ENCODE measurements around the gene HRAS.
"Not testable (repeated sequence)": the region's sequence is repeated elsewhere in the genome, so short reads cannot be mapped to it uniquely, and the experiment has no call there.

The HRAS gene

DNA sequence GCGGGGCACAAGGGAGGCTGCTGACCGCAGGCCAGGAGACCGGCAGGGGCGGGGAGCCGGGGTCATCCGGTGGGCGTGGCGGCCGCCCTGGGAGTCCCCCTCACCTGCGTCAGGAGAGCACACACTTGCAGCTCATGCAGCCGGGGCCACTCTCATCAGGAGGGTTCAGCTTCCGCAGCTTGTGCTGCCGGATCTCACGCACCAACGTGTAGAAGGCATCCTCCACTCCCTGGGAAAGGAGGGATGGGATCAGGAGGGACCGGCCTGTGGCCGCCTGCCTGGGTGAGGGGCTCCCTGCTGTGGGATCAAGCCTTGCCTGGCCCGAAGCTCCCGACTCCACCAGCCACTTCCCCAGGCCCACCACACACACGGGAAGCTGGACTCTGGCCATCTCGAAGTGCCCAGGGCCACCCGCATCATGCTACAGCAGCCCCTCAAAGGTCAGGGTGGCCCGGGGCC is 2.8 kb downstream of the HRAS start:
- DNase-seq = no peak

DNA sequence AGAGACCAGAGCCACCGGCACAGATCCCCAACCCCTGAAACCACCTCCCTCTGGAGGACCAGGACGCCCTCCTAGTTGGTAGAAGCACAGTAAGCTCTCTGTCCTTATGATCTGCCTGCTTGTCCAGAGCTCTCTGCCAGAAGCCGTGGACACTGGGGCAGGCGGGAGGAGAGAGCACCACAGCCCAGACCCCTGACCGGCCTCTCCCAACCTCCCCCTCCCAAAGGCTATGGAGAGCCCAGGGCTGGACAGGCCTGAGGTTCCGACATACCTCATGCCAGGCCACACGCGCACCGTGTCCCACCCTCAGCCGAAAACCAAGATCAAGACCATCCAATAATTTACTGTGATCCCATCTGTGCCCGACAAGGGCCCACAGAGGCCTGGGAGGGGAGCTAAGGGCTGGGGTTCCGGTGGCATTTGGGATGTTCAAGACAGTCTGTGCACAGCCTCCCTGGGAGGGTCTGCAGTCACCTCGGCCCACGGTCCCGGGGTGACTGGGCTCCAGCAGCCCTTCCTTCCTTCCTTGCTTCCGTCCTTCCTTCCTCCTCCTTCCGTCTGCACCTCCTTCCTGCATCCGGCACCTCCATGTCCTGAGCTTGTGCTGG is 3.4 kb downstream of the HRAS start:
- no peak for DNase-seq

DNA sequence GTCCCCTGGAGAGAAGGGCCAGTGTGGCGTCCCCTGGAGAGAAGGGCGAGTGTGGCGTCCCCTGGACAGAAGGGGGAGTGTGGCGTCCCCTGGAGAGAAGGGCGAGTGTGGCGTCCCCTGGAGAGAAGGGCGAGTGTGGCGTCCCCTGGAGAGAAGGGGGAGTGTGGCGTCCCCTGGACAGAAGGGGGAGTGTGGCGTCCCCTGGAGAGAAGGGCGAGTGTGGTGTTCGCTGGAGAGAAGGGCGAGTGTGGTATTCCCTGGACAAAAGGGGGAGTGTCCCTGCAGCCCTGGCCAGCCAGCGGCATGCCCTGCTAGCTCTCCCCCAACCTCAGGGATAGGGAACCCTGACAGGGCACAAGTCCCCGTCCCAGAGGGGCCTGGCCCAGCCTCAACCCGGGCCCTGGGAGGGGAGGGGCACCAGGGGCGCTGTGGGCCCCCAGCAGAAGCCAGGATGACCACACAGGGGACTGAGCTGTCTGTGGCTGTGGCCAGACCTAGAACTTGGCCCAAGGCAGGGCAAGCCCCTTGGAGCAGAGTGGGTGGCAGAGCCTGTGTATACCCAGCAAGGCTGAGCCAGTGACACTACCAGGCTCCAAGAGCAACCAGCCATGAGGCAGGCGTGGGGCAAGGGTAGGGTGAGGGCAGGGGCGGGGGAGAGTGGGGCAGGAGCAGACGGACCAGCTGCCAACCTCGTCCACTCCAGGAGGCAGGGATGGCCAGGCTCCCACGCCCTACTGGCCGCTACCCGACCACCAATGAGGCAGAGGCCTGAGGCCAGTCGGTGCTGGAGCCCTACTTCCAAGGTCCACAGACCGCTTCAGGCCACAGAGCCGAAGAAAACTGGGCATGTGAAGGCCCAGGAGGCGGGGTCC is 4.2 kb downstream of the HRAS start:
- DNase-seq = no peak

DNA sequence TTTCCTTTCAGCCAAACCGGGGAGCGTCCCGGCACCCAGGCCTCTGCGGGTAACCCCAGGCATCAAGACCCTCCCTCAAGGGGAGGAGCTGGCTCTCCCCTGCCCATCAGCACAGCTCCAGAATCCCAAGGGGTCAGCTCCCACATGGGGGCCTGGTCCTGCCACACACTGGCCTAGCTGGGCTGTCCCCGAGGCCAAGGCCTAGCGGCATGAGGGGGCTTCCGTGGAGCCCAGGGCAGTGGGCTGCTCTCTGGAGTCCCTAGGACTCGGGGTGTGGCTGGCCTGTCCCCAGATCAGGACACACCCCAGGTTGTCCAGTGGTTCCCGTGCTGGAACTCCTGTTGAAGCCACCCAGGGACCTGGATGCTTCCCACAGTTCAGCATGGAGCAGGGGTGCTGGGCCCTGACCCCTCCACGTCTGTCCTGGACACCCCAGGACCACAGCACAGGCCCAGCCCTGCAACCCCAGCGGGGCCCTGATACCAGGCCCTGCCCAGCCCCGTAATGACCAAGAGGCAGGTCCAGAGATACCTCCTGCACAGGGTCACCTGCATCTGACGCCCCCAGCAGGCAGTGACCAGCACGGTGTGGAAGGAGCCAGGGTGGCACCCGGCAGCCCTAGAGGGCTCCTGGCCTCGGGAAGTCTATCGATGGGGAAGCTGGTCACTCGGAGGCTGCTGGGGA is 5.5 kb downstream of the HRAS start:
- no peak for DNase-seq

DNA sequence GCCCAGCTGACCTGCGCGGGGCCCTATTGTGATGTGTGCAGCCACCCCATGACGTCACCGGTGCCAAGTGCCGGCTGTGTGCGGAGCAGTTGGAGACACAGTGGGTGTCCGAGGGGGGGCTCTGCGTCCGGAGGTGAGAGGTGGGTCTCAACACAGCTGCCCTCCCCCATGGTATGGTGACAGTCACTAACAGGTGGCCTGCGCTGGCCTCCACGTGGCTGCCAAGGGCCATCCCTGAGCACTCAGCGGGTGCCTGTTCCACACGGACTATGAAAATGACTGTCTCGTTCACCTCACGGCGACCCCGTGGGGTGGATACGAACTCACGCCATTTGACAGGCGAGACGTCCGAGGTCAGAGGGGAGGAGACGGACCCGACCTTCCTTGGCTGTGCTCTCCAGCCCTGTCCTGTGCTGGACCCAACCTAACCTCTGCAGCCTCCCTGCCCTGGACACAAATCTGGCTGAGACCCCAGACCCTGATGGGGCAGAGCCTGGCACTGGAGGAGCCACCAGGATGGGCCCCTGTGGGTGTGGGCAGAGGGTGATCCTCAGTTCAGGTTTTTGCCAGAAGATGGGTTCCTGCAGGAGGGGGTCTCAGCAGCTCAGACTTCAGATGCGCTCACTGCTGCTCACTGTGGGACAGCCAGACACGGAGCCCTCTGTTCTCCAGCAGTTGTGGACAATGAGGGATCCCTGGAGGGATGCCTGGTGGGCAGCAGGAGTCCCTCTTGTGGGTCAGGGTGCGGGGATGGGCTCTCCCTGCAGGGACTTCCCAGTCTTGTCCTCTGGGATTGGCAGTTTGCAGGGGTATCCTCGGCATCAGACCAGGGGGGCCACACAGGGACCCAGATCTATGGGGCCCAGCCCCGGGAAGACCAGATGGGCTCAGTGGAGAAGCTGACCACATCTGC is 6.3 kb downstream of the HRAS start:
- DNase-seq = no peak

DNA sequence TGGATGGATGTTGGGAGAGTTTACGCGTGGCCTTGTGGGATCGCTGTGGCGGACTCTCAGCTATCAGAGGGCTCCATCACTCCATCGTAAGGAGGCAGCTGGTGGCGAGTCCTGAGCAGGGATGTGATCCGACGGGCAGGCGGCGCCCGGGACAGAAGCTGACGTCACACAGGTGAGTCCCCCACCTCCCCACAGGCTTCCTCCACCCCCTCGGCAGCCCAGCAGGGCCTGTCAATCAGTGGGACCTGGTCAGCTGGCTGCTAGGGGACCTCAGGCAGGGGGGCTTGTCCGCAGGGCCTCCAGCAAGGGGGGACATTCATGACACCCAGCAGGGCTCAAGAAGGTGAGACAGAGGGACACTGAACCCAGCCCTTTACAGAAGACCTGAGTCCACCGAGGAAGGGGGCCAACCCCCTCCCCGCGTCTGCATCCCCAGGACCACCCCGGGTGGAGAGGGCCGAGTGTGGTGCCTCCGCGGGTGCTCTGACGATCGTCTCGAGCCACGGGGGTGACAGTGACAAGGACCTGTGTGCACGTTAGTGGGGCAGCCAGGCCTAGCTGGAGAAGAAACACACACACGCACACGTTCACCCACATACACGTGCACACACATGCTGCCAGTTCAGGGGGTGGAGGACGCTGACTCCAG is 7.1 kb downstream of the HRAS start:
- no peak for DNase-seq

DNA sequence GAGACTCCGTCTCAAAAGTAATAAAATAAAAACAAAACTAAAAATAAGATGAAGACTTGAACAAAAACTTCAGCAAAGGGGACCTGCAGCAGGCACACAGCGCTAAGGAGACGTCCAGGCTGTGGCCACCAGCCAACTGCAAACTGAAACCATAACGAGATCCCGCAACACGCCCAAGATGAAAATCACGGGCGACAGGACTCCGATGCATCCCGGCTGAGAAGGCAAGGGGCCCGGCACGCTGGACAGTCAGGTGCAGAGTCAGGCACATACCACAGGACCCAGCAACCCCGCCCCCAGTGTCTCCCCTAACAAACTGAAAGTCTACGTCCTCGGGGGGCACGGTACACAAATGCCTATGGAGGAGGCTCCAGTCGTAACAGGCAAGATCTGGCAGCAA is 9.2 kb downstream of the HRAS start:
- DNase-seq = no peak

DNA sequence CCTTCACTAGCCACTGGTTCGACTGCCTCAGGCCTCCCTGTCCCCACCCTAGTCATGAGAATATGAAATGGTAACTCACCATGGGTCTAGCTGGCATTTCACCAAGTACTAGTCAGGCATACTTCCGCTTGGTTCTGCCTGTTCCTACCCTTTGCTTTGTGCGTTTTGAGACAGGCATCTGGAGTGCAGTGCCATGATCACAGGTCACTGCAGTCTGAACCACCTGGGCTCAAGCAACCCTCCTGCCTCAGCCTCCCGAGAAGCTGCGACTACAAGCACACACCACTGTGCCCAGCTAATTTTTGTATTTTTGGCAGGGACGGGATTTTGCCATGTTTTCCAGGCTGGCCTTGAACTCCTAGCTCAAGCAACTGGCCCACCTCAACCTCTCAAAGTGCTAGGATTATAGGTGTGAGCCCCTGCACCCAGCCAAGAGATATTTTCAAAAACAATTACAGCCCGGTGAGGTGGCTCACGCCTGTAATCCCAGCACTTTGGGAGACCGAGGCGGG is 14.1 kb downstream of the HRAS start:
- DNase-seq = no peak

DNA sequence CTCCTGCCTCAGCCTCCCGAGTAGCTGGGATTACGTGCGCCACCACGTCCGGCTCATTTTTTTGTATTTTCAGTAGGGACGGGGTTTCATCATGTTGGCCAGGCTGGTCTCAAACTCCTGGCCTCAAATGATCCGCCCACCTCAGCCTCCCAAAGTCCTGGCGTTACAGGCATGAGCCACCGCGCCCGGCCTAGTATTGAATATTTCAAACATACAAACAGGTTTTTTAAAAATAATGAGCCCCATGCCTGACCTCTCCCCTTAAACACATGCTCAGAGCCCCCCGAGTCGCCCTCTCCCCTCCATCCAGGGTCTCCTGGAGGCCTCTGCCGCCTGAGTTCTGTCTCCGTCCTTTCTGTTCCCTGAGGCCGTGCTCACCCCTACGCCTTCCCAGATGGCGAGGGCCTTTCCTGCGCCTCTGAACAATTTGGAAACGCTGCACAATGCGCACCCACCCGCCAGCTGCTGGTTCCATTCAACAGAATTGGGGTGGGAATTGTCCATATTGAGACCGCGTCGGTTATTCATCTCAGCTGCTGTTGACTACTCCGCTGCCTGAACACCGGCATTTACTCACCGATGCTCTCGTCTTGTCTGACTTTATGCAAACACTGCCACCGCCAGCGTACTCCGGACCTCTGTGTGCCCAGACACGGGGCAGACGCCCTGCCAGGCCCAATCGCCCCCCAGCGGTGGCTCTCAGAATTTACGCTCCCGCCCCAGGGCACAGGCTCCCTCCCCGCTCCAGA is 14.8 kb downstream of the HRAS start:
- no peak for DNase-seq

DNA sequence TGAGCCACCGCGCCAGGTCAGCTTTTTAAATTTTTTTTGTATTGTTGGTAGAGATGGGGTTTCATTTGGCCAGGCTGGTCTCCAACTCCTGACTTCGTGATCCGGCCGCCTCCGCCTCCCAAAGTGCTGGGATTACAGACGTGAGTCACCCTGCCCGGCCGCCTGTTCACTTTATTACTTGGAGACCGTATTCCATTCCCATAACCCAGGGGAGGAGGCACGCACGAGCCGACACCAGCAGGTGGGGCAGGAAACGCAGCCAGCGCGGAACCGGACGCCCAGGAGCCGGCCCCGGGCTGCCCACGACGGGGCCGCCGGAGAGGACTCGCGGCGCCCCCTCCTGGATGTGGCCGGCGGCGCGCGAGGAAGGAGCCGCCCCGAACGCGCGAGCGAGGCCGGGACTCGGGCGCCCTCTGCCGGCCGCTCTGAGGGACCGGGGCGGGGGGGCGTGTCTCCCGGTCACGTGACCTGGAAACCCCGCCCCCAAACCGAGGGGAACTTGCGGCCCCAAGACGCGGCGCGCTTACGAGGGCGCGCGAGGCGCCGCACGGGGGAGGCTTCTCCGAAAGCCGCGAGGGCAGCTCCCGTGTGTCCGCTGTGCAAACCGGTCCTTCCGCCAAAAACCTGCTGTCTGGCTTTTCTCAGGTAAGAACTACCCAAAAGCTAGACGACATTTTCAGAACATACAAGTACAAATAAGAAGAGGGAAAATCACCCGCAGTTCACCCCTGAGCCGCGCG is 16.7 kb downstream of the HRAS start:
- peak; percentile 79 to 93 (median 86) for DNase-seq

DNA sequence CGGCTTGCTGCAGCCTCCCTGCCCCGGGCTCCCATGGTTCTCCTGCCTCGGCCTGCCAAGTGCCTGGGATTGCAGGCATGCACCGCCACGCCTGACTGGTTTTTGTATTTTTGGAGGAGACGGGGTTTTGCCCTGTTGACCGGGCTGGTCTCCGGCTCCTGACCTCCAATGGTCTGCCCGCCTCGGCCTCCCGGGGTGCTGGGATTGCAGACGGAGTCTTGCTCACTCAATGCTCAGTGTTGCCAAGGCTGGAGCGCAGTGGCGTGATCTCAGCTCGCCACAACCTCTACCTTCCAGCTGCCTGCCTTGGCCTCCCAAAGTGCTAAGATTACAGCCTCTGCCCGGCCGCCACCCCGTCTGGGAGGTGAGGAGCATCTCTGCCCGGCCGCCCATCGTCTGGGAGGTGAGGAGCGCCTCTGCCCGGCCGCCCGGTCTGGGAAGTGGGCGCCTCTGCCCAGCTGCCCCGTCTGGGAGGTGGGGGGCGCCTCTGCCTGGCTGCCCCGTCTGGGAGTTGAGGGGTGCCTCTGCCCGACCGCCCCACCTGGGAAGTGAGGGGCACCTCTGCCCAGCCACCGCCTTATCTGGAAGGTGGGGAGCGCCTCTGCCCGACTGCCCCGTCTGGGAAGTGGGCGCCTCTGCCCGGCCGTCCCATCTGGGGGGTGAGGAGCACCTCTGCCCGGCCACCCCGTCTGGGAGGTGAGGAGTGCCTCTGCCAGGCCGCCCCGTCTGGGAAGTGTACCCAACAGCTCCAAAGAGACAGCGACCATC is 18.3 kb downstream of the HRAS start:
- not testable (repeated sequence) for DNase-seq

DNA sequence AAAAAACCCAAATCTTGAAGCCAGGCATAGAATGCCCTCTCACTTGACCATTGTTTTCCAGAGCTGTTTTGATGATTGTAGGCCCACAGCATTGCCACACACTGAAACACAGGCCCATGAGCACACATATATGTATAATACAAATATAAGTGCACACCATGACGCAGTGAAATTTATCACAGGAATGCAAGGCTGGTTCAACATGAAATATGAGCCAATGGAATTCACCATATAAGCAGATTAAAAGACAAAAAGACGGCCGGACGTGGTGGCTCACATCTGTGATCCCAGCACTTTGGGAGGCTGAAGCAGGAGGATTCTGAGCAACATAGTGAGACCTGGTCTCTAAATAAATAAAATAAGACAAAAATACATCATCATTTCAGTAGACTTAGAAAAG is 19.0 kb downstream of the HRAS start:
- no peak for DNase-seq

DNA sequence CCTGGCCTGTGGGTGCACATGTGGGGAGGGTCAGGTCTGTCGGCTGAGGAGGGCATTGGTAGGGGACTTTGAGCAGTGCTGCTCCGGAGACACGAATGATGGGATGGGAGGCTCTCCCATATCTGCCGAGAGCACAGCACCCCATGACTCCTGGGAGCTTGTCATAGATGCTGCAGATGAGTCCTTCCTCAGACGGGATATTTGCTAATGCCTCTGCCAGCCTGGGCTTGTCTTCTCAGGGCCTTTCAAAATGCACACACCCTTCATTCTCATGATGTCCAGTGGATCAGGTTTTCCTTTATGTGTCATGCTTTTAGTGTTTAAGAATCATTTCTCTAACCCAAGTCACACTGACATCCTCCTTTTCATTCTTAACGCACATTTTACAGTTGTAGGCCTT is 20.2 kb downstream of the HRAS start:
- no peak for DNase-seq

DNA sequence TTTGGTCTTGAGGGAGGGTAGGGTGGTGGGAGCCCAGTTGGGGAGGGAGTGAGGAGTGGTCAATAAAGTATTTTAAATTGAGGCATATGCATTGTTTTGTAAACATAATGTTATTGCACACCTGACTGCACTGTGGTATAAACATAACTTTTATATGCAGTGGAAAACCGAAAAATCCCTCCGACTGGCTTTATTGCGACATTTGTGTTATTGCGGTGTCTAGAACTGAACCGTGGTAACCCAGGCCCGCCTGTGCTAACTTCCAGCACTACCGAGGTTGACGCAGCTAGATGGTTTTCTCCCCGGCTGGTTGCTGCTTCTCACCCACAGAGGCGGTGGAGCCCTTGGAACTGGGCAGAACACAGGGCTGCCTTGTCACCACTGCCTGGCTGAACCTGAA is 20.8 kb downstream of the HRAS start:
- no peak for DNase-seq

DNA sequence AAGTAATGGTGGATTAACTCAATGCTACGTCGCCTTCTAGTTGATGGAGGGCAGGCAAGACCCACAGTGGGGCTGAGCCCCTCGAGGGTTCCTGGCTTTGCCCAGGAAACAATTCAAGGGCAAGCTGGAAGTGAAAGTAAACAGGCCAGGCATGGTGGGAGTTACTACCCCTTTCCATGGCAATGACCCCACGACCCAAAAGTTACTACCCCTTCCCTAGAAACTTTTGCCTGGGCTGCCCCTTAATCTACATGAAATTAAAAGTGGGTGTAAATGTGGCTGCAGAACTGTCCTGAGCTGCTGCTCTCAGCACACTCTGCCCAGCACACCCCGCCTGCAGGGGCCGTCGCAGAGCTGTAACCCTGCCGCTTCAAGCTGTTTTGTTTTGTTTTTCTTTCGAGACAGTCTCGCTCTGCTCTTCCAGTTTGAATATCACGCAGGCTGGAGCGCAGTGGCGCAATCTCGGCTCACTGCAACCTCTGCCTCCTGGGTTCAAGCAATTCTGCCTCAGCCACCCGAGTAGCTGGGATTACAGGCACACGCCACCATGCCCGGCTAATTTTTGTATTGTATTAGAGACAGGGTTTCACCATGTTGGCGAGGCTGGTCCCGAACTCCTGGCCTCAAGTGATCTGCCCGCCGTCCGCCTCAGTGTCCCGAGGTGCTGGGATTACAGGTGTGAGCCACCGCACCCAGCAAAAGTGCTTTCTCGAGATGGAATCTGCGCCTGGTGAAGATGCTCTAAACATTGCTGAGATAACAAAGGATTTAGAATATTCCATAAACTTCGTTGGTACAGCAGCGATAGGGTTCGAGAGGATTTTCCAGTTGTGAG is 22.4 kb downstream of the HRAS start:
- DNase-seq = no peak

DNA sequence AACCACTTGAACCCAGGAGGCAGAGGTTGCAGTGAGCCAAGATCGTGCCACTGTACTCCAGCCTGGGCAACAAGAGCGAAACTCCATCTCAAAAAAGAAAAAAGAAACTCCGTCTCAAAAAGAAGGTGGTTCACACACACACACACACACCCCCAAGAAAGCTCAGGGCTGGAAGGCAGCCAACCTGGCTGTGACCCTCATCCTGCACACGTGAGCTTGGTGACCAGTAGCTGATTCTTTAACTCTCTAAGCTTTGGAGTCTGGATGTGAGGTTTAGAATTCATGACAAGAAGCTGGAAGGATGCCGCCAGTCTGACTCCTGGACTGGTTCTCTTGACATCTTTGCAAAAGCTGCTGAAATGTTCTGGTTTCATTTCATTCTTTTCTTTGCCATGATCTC is 26.4 kb downstream of the HRAS start:
- DNase-seq = no peak

DNA sequence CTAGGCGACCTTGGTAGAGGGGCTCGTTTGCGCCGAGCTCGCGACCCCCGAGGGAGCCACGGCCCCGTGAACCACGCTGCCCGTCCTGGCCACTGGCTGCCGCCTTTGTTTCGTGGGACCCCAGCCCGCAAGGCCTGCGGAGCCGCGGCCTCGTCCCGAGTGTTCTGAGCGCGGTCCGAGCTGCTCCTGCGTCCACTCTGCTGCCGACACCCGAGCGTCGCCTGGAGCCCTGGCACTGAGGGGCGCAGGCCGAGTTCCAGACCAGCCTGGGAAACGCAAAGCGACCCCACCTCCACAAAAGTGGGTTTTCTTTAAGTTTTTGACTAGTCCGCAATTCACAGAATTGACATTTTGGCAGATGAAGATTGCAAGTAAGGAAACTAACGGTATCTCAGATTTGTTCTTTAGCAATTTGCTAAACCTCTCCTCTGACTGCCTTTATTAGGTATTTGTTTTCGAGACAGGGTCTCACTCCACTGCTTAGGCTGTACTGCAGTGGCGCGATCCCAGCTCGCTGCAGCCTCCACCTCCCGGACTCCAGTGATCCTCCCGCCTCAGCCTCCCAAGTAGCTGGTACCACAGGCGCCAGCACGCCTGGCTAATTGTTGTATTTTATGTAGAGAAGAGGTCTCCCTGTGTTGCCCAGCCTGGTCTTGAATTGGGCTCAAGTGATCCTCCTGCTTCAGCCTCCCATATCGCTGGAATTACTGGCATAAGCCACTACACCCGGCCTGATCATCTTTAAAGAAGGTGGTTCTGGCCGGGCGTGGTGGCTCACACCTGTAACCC is 27.5 kb downstream of the HRAS start:
- no peak for DNase-seq

All from T-helper 1 cell (primary cell).